HCT116 (cell line): ENCODE data around the gene OR2J1. TPM values are rescaled to one million over a fixed set of nuclear protein-coding genes. Genes with fewer than 3 reads are reported as not detected.

Source experiments
- ATAC-seq: fragments of 200-7000 bp; cut with Tn5 transposase; 2 replicates; pipeline ENCODE4 v1.9.1; 2020; ENCODE audit warnings: mild to moderate bottlenecking, moderate library complexity
- BruUV-seq: library from RNA; stranded (reverse); fragments of 400-500 nt; replicated peaks from 2 replicates; lab custom pipeline; 2021; lab: Mats Ljungman, UMichigan
- CTCF ChIA-PET: fragments of 300-600 bp; sonication (Branson Sonifier 250); formaldehyde crosslinking; loops from one replicate; lab custom pipeline; 2021; ENCODE audit warnings: antibody characterized with exemption; lab: Charles Lee
- POLR2A ChIA-PET: fragments of 300-600, 350-600 bp; sonication (Branson Sonifier 250); formaldehyde crosslinking; loops from one replicate; lab custom pipeline; 2021; ENCODE audit warnings: antibody characterized with exemption; lab: Charles Lee
- RAD21 ChIA-PET, 2 experiments: fragments of 300-600 bp; sonication (Branson Sonifier 250); formaldehyde crosslinking; loops; one replicate each; lab custom pipeline; 2023; ENCODE audit warnings: low total read pairs in 2 of 2; ENCODE audit not compliant: uncharacterized antibody in 2 of 2, unreplicated experiment in 2 of 2, low non-redundant PET in 1 of 2; lab: Charles Lee
- DNase-seq: peaks from one replicate; pipeline ENCODE4 v3.0.0-alpha.2; 2010; ENCODE audit warnings: low read depth, low spot score
- H2AFZ ChIP-seq: fragments of 200-600 bp; shearing (Covaris generic), sonication (generic); 2 replicates; pipeline ENCODE4 v1.6.1; 2017; ENCODE audit warnings: low read depth, mixed run types, mixed read lengths, antibody characterized with exemption, low read length; ENCODE audit not compliant: poor library complexity, severe bottlenecking
- H3K27ac ChIP-seq: 2 replicates; pipeline ENCODE4 v1.5.1; 2012; ENCODE audit warnings: low read depth, low read length
- H3K27me3 ChIP-seq: fragments of 200-600 bp; sonication (generic); 2 replicates; pipeline ENCODE4 v1.6.1; 2016; ENCODE audit warnings: mixed run types, low read length, mixed read lengths; ENCODE audit not compliant: insufficient read depth
- H3K36me3 ChIP-seq, 2 experiments: fragments of 200-500 bp in 1 of 2; fragments of 200-600 bp in 1 of 2; sonication (Bioruptor generic) in 1 of 2; sonication (generic) in 1 of 2; 2 replicates each; pipeline versions ENCODE4 v1.5.1 to v1.6.1; 2014 to 2016; ENCODE audit warnings: low read length in 2 of 2, inconsistent platforms in 1 of 2, mixed read lengths in 1 of 2, mixed run types in 1 of 2; ENCODE audit not compliant: insufficient read depth in 2 of 2, control insufficient read depth in 1 of 2
- H3K4me1 ChIP-seq, 2 experiments: fragments of 200-600 bp in 1 of 2; sonication (generic) in 1 of 2; 2 replicates each; pipeline versions ENCODE4 v1.5.1 to v1.6.1; 2012 to 2017; ENCODE audit warnings: low read length in 2 of 2, inconsistent platforms in 1 of 2, mild to moderate bottlenecking in 1 of 2, mixed read lengths in 1 of 2, mixed run types in 1 of 2, moderate library complexity in 1 of 2; ENCODE audit not compliant: insufficient read depth in 2 of 2, control insufficient read depth in 1 of 2
- H3K4me2 ChIP-seq: fragments of 200-600 bp; sonication (generic); 2 replicates; pipeline ENCODE4 v1.6.1; 2017; ENCODE audit warnings: mixed run types, low read length, mixed read lengths
- H3K4me3 ChIP-seq, 2 experiments: fragments of 200-600 bp in 1 of 2; sonication (generic) in 1 of 2; replicated peaks in 1 of 2; 2 replicates each; pipeline ENCODE4 v1.5.1; 2011 to 2016; ENCODE audit warnings: low read length in 2 of 2, control low read depth in 1 of 2, low read depth in 1 of 2, mild to moderate bottlenecking in 1 of 2, mixed read lengths in 1 of 2, mixed run types in 1 of 2
- H3K79me2 ChIP-seq: fragments of 200-600 bp; sonication (generic); 2 replicates; pipeline ENCODE4 v1.6.1; 2017; ENCODE audit warnings: mild to moderate bottlenecking, mixed run types, low read length, moderate library complexity, mixed read lengths; ENCODE audit not compliant: insufficient read depth
- H3K9ac ChIP-seq: fragments of 200-600 bp; sonication (generic); 2 replicates; pipeline ENCODE4 v1.6.1; 2016; ENCODE audit warnings: low read length, mixed read lengths
- H3K9me2 ChIP-seq: fragments of 200-600 bp; sonication (generic), shearing (Covaris generic); 2 replicates; pipeline ENCODE4 v1.6.1; 2017; ENCODE audit warnings: mixed run types, mild to moderate bottlenecking, moderate library complexity; ENCODE audit not compliant: insufficient read depth
- H3K9me3 ChIP-seq, 2 experiments: fragments of 200-500 bp in 1 of 2; fragments of 200-600 bp in 1 of 2; sonication (Bioruptor generic) in 1 of 2; sonication (generic) in 1 of 2; 2 replicates each; pipeline ENCODE4 v1.6.1; 2014 to 2017; ENCODE audit warnings: low read length in 2 of 2, mixed read lengths in 2 of 2, inconsistent platforms in 1 of 2, low read depth in 1 of 2, mild to moderate bottlenecking in 1 of 2, mixed run types in 1 of 2, moderate library complexity in 1 of 2; ENCODE audit not compliant: control insufficient read depth in 1 of 2, insufficient read depth in 1 of 2
- H4K20me1 ChIP-seq: fragments of 200-600 bp; sonication (generic), shearing (Covaris generic); 2 replicates; pipeline ENCODE4 v1.6.1; 2017; ENCODE audit warnings: mixed run types, mild to moderate bottlenecking, moderate library complexity; ENCODE audit not compliant: insufficient read depth
- POLR2AphosphoS5 ChIP-seq: IDR thresholded peaks from 2 replicates; pipeline ENCODE4 v1.6.1; 2011; ENCODE audit warnings: mild to moderate bottlenecking, low read depth, low read length, moderate library complexity
- RAD21 ChIP-seq: IDR thresholded peaks from 2 replicates; pipeline ENCODE4 v1.6.1; 2012; ENCODE audit warnings: low read depth, mild to moderate bottlenecking
- REST ChIP-seq: IDR thresholded peaks from 2 replicates; pipeline ENCODE4 v1.6.1; 2012; ENCODE audit warnings: low read depth
- intact Hi-C: fragments of 100-400 bp; cut with micrococcal nuclease; formaldehyde crosslinking; loops from 2 replicates; pipeline ENCODE4 v1.10.0; 2022
- total RNA-seq: library from RNA; stranded (reverse); gene quantifications from one replicate; pipeline ENCODE4 v1.2.1, GENCODE V29; 2021; ENCODE audit not compliant: unreplicated experiment

The OR2J1 gene
- total RNA-seq, 1 experiment from 2014 or later, result not detected

- H3K4me3 ChIP-seq, result no peak overlapping the region
- no peaks in the 10 kb centered on the region for H3K9me3 ChIP-seq
- ATAC-seq, result no peak
Measured at GRCh38 chr6:29129326-29130012, 30.2 kb downstream of the OR2J1 start.

More at GRCh38 chr6:29129326-29130012, 30.2 kb downstream of the OR2J1 start:
- RAD21 ChIA-PET, result no interaction called here
- intact Hi-C loops, result no loop called here
- TF ChIP-seq RAD21, result no peak
- no peak for TF ChIP-seq POLR2AphosphoS5
- no peak for TF ChIP-seq REST
- Histone ChIP-seq H3K79me2 (no peaks in the 10 kb centered on the region), H3K36me3 (no peaks in the 10 kb centered on the region), H3K9me2 (peaks cover 1% of the 10 kb centered on the region; the same call in 1 of the 2 replicates), H3K4me2 (no peak overlapping the region), H3K9ac (no peak overlapping the region), H3K27ac (no peak overlapping the region), H3K27me3 (peaks cover 4% of the 10 kb centered on the region; the same call in 1 of the 2 replicates), H4K20me1 (no peaks in the 10 kb centered on the region), H3K4me1 (no peaks in the 10 kb centered on the region), H2AFZ (no peak overlapping the region)
- no peak for DNase-seq
- CTCF ChIA-PET, result no interaction called here
- POLR2A ChIA-PET, result no interaction called here
- BruUV-seq, result no TSS peak
